Osteoblast (primary cell): ENCODE measurements around the gene MRPL39. TPM values are rescaled to one million over a fixed set of nuclear protein-coding genes. Genes with fewer than 3 reads are reported as not detected.

Source experiments
- DNase-seq: peaks from one replicate; pipeline ENCODE4 v3.0.0; 2011; ENCODE audit warnings: low spot score, mixed read lengths; ENCODE audit not compliant: insufficient read length; ENCODE audit errors: missing footprints
- H2AFZ ChIP-seq: 2 replicates; pipeline ENCODE4 v1.6.0; 2011; ENCODE audit warnings: mild to moderate bottlenecking, low read length
- H3K27ac ChIP-seq: 2 replicates; pipeline ENCODE4 v1.5.1; 2011; ENCODE audit warnings: mild to moderate bottlenecking, low read depth, low read length, moderate library complexity
- H3K27me3 ChIP-seq: 2 replicates; pipeline ENCODE4 v1.6.0; 2012; ENCODE audit warnings: mild to moderate bottlenecking, control low read depth, inconsistent platforms, low read length, moderate library complexity; ENCODE audit not compliant: insufficient read depth
- H3K36me3 ChIP-seq: 2 replicates; pipeline ENCODE4 v1.5.1; 2011; ENCODE audit warnings: mild to moderate bottlenecking, low read length, control low read depth, moderate library complexity; ENCODE audit not compliant: insufficient read depth
- H3K4me1 ChIP-seq: 2 replicates; pipeline ENCODE4 v1.5.1; 2011; ENCODE audit warnings: mild to moderate bottlenecking, low read length, control low read depth, moderate library complexity; ENCODE audit not compliant: insufficient read depth
- H3K4me2 ChIP-seq: 2 replicates; pipeline ENCODE4 v1.6.0; 2011; ENCODE audit warnings: mild to moderate bottlenecking, low read length; ENCODE audit not compliant: insufficient read depth
- H3K4me3 ChIP-seq: fragments of 200-600 bp; sonication (generic); 3 replicates; pipeline ENCODE4 v1.5.1; 2012; ENCODE audit warnings: mild to moderate bottlenecking, low read length, inconsistent platforms; ENCODE audit not compliant: insufficient read depth
- H3K79me2 ChIP-seq: 2 replicates; pipeline ENCODE4 v1.6.0; 2012; ENCODE audit warnings: mild to moderate bottlenecking, low read length, control low read depth, inconsistent platforms; ENCODE audit not compliant: insufficient read depth
- H3K9me3 ChIP-seq: 2 replicates; pipeline ENCODE4 v1.5.1; 2011; ENCODE audit warnings: low read depth, low read length, control low read depth
- H4K20me1 ChIP-seq: 2 replicates; pipeline ENCODE4 v1.6.0; 2012; ENCODE audit warnings: mild to moderate bottlenecking, low read length, control low read depth; ENCODE audit not compliant: insufficient read depth
- CTCF ChIP-seq: IDR thresholded peaks from 2 replicates; pipeline ENCODE4 v1.5.1; 2011; ENCODE audit warnings: mild to moderate bottlenecking, low read depth, low read length, moderate library complexity; ENCODE audit errors: extremely low read depth
- total RNA-seq: library from RNA; depleted of rRNA; stranded (reverse); fragments of >200 nt; gene quantifications from 2 replicates; pipeline ENCODE4 v1.2.3, GENCODE V29; 2012

Gene MRPL39
- total RNA-seq, 1 donor: 28.2 TPM

DNA sequence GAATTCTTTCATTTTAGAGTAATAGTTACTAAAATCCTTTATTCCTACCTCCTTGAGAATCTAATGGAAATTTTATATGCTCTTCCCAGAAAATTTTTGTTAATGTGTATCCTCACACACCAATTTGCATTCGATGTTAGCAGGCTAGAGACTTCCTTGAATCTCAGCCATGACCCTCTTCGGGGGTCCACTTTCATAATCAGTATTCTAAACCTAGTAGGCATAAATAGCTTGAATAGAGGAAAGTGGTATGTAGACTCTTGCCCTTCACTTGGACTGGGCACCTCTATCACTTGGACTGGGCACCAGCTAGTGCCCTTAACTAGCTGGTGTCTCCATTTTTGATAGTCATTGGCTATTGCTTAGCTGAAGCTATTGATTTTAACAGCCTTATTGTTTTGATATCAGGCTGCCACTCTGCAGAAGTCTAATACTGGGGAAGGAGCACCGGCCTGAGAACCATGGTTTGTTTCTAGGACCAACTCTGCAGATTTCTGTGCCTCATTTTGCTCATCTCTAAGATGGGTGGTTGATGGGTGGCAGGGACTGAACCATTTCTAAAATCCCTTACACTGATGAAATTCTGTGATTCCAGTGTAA lies 42.8 kb downstream of the MRPL39 start:
- H3K9me3 ChIP-seq: no peaks in the 10 kb centered on the region
- H3K27me3 ChIP-seq: no peaks in the 10 kb centered on the region
- peak overlapping the region; percentile 90 for H3K4me2 ChIP-seq
- peaks cover 4% of the 10 kb centered on the region for H3K36me3 ChIP-seq
- no peak for TF ChIP-seq CTCF
- H4K20me1 ChIP-seq: no peaks in the 10 kb centered on the region
- peaks cover 46% of the 10 kb centered on the region for H3K79me2 ChIP-seq
- H3K27ac ChIP-seq: no peak overlapping the region
- H3K4me1 ChIP-seq: peaks cover 33% of the 10 kb centered on the region
- no peak overlapping the region for H2AFZ ChIP-seq
- H3K4me3 ChIP-seq: no peak overlapping the region
- no peak for DNase-seq

DNA sequence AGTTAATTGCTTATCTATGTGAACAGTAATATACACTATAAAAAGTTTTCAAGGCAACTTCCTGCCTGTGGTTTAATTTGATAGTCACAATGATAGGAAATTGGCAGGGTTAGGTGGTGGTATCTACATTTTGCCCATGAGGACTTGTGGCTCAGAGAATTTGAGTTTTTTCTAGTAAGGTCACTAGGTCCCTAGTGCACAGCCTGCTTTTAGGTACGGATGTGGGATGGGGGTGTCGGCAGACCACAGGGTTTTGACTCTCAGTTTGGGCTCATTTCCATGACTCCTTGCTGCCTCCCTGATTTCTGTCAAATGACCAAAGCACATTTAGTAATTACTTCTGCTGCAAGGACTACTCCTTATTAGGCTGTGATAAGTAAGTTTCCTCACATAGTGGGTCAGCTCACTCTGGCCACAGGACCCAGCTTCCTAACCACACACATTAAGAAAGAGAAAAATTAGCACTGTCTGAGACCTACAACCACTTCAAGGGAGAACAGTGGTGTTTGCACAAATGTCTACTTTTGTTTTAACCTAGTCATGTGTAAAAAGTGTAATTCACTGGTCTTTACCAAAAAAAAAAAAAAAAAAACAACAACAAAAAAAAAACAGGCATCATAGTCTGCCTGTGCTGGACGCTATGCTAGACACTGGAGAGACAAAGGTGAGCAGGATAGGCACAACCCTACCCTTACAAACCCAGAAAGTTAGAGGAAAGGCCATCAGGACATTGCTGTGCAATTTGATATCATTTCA lies 43.7 kb downstream of the MRPL39 start:
- Histone ChIP-seq H3K4me2 (peak overlapping the region; percentile 90), H3K36me3 (peaks cover 4% of the 10 kb centered on the region)

GRCh38 chr21:25562660-25563059 lies 44.6 kb downstream of the MRPL39 start:
- Histone ChIP-seq H3K27ac (peak overlapping the region; percentile 56), H3K4me1 (peaks cover 17% of the 10 kb centered on the region), H3K27me3 (no peaks in the 10 kb centered on the region), H3K4me3 (peak overlapping the region; percentile 79), H2AFZ (peak overlapping the region; percentile 94), H3K4me2 (peak overlapping the region; percentile 90), H4K20me1 (no peaks in the 10 kb centered on the region), H3K36me3 (peaks cover 4% of the 10 kb centered on the region), H3K9me3 (no peaks in the 10 kb centered on the region), H3K79me2 (peaks cover 46% of the 10 kb centered on the region)
- no peak for TF ChIP-seq CTCF
- DNase-seq: peak; percentile 73

More for the DNA sequence above, 43.7 kb downstream of the MRPL39 start:
- Histone ChIP-seq H3K4me1 (peaks cover 26% of the 10 kb centered on the region), H3K9me3 (no peaks in the 10 kb centered on the region), H3K79me2 (peaks cover 46% of the 10 kb centered on the region), H2AFZ (peak overlapping the region; percentile 94), H3K27me3 (no peaks in the 10 kb centered on the region), H3K4me3 (peak overlapping the region; percentile 79), H3K27ac (no peak overlapping the region), H4K20me1 (no peaks in the 10 kb centered on the region)
- no peak for DNase-seq
- TF ChIP-seq CTCF: no peak
